Activated T-helper 2 cell treated with anti-CD3 and anti-CD28 coated beads, Interferon-gamma antibody, Interleukin-2, Interleukin-4, amounts not matched to agents 10 μg/mL and 5 μg/mL and 100 μg/mL, durations not matched to agents 14 hours and 24 hours and 36 hours (primary cell): ENCODE results near the gene RIT1. TPM values are rescaled to one million over a fixed set of nuclear protein-coding genes. Genes with fewer than 3 reads are reported as not detected.
"Not testable (repeated sequence)": the region's sequence is repeated elsewhere in the genome, so short reads cannot be mapped to it uniquely, and the experiment has no call there.

ENCODE experiments used
- DNase-seq: peaks from one replicate; pipeline ENCODE4 v3.0.0; 2021; ENCODE audit warnings: low spot score
- H3K27ac Mint-ChIP-seq: one replicate; pipeline ENCODE4 v1.8.0; 2021; ENCODE audit warnings: mixed read lengths
- H3K27me3 Mint-ChIP-seq: one replicate; pipeline ENCODE4 v1.8.0; 2021; ENCODE audit warnings: low read depth, mixed read lengths
- H3K36me3 Mint-ChIP-seq: one replicate; pipeline ENCODE4 v1.8.0; 2021; ENCODE audit warnings: low read depth, mixed read lengths
- H3K4me1 Mint-ChIP-seq: one replicate; pipeline ENCODE4 v1.8.0; 2021; ENCODE audit warnings: low read depth, mixed read lengths
- H3K4me3 Mint-ChIP-seq: one replicate; pipeline ENCODE4 v1.8.0; 2021; ENCODE audit warnings: low read depth, mild to moderate bottlenecking, moderate library complexity, mixed read lengths
- H3K9me3 Mint-ChIP-seq: one replicate; pipeline ENCODE4 v1.8.0; 2021; ENCODE audit warnings: mixed read lengths
- intact Hi-C: fragments of 100-400 bp; cut with micrococcal nuclease; formaldehyde crosslinking; loops from one replicate; pipeline ENCODE4 v1.15.1; 2023
- total RNA-seq: library from RNA; stranded (reverse); gene quantifications from 2 replicates; pipeline ENCODE4 v1.2.3, GENCODE V29; 2022

RIT1 gene
- total RNA-seq, 1 donor from 2014 or later: 20.0 TPM

DNA sequence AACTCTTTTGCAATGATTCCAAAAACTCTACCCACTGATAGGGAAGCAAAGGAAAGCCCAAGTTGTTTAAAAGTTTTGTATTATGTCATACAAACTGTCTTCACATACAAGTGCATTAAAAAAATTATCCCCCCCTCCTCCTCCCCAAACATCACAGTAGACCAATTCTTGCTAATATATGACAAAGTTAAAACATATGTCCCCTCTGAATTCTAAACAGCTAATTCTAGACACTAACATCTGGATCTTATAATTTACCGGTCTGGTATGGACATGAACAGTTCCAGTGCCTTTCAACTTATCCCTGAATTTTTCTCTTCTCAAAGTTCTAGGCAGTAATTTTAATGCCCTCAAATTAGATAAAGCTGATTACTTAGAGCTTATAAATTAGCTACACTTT is 13.4 kb downstream of the RIT1 start:
- Mint-ChIP-seq H3K4me3 (no peak overlapping the region), H3K9me3 (no peaks in the 10 kb centered on the region), H3K27ac (no peak overlapping the region), H3K27me3 (no peaks in the 10 kb centered on the region), H3K36me3 (peaks cover 39% of the 10 kb centered on the region), H3K4me1 (peaks cover 14% of the 10 kb centered on the region)
- intact Hi-C loops: no loop called here
- DNase-seq: no peak

DNA sequence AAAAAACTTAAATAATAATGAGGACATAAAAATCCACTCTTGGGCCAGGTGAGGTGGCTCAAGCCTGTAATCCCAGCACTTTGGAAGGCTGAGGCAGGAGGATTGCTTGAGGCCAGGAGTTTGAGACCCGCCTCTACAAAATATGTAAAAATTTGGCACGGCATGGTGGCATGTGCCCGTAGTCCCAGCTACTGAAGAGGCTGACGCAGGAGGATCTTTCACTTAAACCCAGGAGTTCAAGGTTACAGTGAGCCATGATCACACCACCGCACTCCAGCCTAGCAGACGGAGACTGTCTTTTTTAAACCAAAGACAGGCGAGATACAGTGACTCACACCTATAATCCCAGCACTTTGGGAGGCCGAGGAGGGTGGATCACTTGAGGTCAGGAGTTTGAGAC is 14.7 kb downstream of the RIT1 start:
- H3K9me3 Mint-ChIP-seq, intact Hi-C loops, H3K27ac Mint-ChIP-seq, H3K4me3 Mint-ChIP-seq, DNase-seq, H3K27me3 Mint-ChIP-seq: not testable (repeated sequence)
- Mint-ChIP-seq H3K36me3 (peaks cover 35% of the 10 kb centered on the region), H3K4me1 (peaks cover 15% of the 10 kb centered on the region)

DNA sequence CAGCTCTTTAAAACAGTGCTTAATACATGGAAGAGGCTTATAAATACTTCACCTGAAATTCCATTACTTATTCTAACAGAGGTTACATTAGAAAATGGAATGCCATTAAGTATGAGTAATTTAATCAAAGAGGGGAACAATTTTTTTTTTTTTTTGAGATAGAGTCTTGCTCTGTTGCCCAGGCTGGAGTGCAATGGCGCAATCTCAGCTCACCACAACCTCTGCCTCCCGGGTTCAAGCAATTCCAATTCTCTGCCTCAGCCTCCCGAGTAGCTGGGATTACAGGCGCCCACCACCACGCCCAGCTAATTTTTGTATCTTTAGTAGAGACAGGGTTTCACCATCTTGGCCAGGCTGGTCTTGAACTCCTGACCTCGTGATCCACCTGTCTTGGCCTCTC is 15.5 kb downstream of the RIT1 start:
- H3K9me3 Mint-ChIP-seq, intact Hi-C loops, H3K4me3 Mint-ChIP-seq, DNase-seq, H3K27me3 Mint-ChIP-seq, H3K27ac Mint-ChIP-seq: not testable (repeated sequence)
- H3K4me1 Mint-ChIP-seq: peaks cover 15% of the 10 kb centered on the region
- peaks cover 31% of the 10 kb centered on the region for H3K36me3 Mint-ChIP-seq

- Mint-ChIP-seq H3K27me3 (no peaks in the 10 kb centered on the region), H3K4me1 (peaks cover 13% of the 10 kb centered on the region), H3K9me3 (no peaks in the 10 kb centered on the region), H3K27ac (peak overlapping the region; percentile 8), H3K4me3 (no peak overlapping the region), H3K36me3 (peaks cover 10% of the 10 kb centered on the region)
- intact Hi-C loops: no loop called here
- DNase-seq: no peak
Measured at GRCh38 chr1:155893389-155894142, 17.6 kb downstream of the RIT1 start.

DNA sequence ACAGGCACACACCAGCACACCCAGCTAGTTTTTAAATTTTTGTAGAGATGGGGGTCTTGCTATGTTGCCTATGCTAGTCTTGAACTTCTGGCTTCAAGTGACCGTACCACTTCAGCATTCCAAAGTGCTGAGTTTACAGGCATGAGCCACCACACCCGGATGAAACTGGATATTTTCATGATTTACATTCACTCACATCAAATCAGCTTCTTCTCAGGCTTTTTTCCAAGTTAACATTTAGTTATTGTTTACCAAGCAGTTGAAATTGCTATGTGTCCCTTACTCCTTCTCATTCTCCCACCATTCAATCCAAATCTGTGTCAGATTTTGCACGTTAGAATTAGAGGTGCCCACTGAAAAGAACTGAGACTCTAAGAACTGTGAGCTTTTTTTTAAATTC is 18.4 kb downstream of the RIT1 start:
- Mint-ChIP-seq H3K4me1 (peaks cover 13% of the 10 kb centered on the region), H3K27me3 (no peaks in the 10 kb centered on the region), H3K4me3 (no peak overlapping the region), H3K27ac (peak overlapping the region; percentile 8), H3K9me3 (no peaks in the 10 kb centered on the region), H3K36me3 (peaks cover 7% of the 10 kb centered on the region)
- no peak for DNase-seq
- intact Hi-C loops: no loop called here

- Mint-ChIP-seq H3K27ac (no peak overlapping the region), H3K9me3 (no peaks in the 10 kb centered on the region), H3K36me3 (no peaks in the 10 kb centered on the region), H3K4me3 (no peak overlapping the region), H3K4me1 (peaks cover 13% of the 10 kb centered on the region), H3K27me3 (no peaks in the 10 kb centered on the region)
- DNase-seq: no peak
- intact Hi-C loops: no loop called here
Measured at GRCh38 chr1:155890251-155890650, 20.9 kb downstream of the RIT1 start.

- intact Hi-C loops: no loop called here
- H3K4me1 Mint-ChIP-seq: peaks cover 13% of the 10 kb centered on the region
Measured at GRCh38 chr1:155889566-155889965, 21.6 kb downstream of the RIT1 start.

GRCh38 chr1:155888481-155888880 is 22.7 kb downstream of the RIT1 start:
- H3K27ac Mint-ChIP-seq: no peak overlapping the region
- DNase-seq: no peak
- peaks cover 8% of the 10 kb centered on the region for H3K4me1 Mint-ChIP-seq
- H3K27me3 Mint-ChIP-seq: no peaks in the 10 kb centered on the region
- H3K36me3 Mint-ChIP-seq: peaks cover 3% of the 10 kb centered on the region
- intact Hi-C loops: no loop called here
- H3K9me3 Mint-ChIP-seq: no peaks in the 10 kb centered on the region
- no peak overlapping the region for H3K4me3 Mint-ChIP-seq

More at GRCh38 chr1:155889566-155889965, 21.6 kb downstream of the RIT1 start:
- Mint-ChIP-seq H3K27ac (no peak overlapping the region), H3K9me3 (no peaks in the 10 kb centered on the region), H3K27me3 (no peaks in the 10 kb centered on the region), H3K36me3 (no peaks in the 10 kb centered on the region), H3K4me3 (no peak overlapping the region)
- no peak for DNase-seq

- Mint-ChIP-seq H3K9me3 (no peaks in the 10 kb centered on the region), H3K4me3 (no peak overlapping the region), H3K27ac (no peak overlapping the region)
Measured at GRCh38 chr1:155884982-155885381, 26.2 kb downstream of the RIT1 start.

DNA sequence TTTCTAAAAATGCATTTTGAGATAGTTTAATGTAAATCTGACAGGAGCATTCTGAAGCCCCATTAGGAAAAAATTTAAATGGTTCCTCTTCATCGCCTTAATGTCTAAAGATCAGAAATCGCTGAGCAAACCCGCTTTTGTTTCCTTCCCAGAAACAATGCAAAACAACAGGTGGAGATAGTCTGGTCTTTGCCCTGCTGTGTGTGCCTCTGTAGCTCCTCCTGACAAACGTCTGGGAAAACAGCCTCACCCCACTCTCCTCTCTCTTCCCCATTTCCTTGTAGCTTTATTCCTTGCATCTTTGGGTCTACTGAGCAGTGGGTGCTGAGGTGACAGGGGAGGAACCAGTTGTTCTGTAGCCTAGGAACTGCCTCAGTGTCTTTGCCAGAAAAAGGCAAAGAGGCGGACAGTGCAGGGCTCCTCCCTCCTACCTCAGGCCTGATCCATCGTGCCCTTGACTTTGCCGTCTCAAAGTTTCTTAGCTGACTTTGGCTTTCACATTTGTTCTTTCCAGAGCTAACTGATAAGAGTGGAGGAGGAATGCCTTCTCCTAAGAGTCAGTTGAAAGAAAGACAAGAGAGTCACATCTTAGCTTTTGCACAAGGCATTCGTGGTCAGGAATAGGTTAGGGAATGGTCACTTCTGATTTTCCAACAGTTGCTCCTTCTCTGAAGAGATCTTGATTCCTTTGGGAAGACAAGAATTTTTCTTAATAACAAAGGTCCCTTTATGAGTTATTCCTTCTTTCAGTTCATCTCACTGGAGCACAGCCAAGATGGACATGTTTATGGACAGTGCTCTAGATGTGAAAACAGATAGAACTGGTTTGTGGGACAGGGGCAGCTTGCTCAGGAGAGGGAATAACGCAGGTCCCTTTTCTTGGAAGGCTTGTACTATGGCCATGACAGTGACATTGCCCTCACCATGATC is 26.9 kb downstream of the RIT1 start:
- DNase-seq: no peak
- H3K27ac Mint-ChIP-seq: no peak overlapping the region
- intact Hi-C loops: no loop called here
- H3K4me3 Mint-ChIP-seq: no peak overlapping the region
- H3K27me3 Mint-ChIP-seq: no peaks in the 10 kb centered on the region
- peaks cover 12% of the 10 kb centered on the region for H3K36me3 Mint-ChIP-seq
- no peaks in the 10 kb centered on the region for H3K4me1 Mint-ChIP-seq
- H3K9me3 Mint-ChIP-seq: no peaks in the 10 kb centered on the region

More at GRCh38 chr1:155884982-155885381, 26.2 kb downstream of the RIT1 start:
- DNase-seq: no peak
- H3K4me1 Mint-ChIP-seq: no peaks in the 10 kb centered on the region
- H3K36me3 Mint-ChIP-seq: peaks cover 12% of the 10 kb centered on the region
- no peaks in the 10 kb centered on the region for H3K27me3 Mint-ChIP-seq
- intact Hi-C loops: no loop called here

- Mint-ChIP-seq H3K27me3 (no peaks in the 10 kb centered on the region), H3K4me3 (no peak overlapping the region), H3K36me3 (peaks cover 12% of the 10 kb centered on the region), H3K9me3 (no peaks in the 10 kb centered on the region), H3K4me1 (no peaks in the 10 kb centered on the region), H3K27ac (no peak overlapping the region)
- DNase-seq: no peak
- intact Hi-C loops: no loop called here
Measured at GRCh38 chr1:155882766-155883165, 28.4 kb downstream of the RIT1 start.

GRCh38 chr1:155882235-155882634 is 28.9 kb downstream of the RIT1 start:
- no peaks in the 10 kb centered on the region for H3K9me3 Mint-ChIP-seq
- no peaks in the 10 kb centered on the region for H3K27me3 Mint-ChIP-seq
- no peak overlapping the region for H3K27ac Mint-ChIP-seq
- DNase-seq: no peak
- no peak overlapping the region for H3K4me3 Mint-ChIP-seq
- no peaks in the 10 kb centered on the region for H3K4me1 Mint-ChIP-seq
- intact Hi-C loops: no loop called here
- H3K36me3 Mint-ChIP-seq: peaks cover 12% of the 10 kb centered on the region

GRCh38 chr1:155880950-155881349 is 30.2 kb downstream of the RIT1 start:
- intact Hi-C loops: no loop called here
- DNase-seq: no peak
- Mint-ChIP-seq H3K4me3 (no peak overlapping the region), H3K4me1 (no peaks in the 10 kb centered on the region), H3K9me3 (no peaks in the 10 kb centered on the region), H3K27ac (no peak overlapping the region), H3K36me3 (peaks cover 12% of the 10 kb centered on the region), H3K27me3 (no peaks in the 10 kb centered on the region)
